Dermis blood vessel endothelial cell (primary cell): ENCODE results near the gene CXorf58. TPM values are rescaled to one million over a fixed set of nuclear protein-coding genes. Genes with fewer than 3 reads are reported as not detected.
"Not testable (repeated sequence)": the region's sequence is repeated elsewhere in the genome, so short reads cannot be mapped to it uniquely, and the experiment has no call there.

ENCODE experiments used
- DNase-seq: peaks from one replicate; pipeline ENCODE4 v3.0.0; 2010
- total RNA-seq: library from RNA; depleted of rRNA; stranded (reverse); fragments of >200 nt; gene quantifications from 2 replicates; pipeline ENCODE4 v1.2.3, GENCODE V29; 2014

CXorf58 gene
- total RNA-seq, 1 donor from 2014 or later: not detected

DNA sequence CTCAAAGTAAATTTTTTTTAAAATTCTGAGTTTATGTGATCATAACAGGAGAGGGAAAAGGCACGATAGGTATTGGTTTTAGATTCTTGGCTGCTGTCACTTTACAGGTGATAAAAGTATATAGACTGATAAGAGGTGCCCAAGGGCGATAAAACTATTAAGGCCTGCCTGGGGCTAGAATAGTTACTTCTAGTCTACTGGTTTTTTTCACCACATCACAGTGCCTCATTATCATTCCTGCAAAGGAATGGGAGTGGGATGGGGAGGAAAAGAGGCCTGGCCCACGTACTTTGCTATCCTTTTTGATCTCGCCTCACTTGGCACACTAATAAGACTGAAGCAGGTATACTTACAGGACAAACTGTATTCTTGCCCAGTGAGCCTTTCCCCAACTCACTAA is 46.6 kb downstream of the CXorf58 start:
- DNase-seq: no peak

DNA sequence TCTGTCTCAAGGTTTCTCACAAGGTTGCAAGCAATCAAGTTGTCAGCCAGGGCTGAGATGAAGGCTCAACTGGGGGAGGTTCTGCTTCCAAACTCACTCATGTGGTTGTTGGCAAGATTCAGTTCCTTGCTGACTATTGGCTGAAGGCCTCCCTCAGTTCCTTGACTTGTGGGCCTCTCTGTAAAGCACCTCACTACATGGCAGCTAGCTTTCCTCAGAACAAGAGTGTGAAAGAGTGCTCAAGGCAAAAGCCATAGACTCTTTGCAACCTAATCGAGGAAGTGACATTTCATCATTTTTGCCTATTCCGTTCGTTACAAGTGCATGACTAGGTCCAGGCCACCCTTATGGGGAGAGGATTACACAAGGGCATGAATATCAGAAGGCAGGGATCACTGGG is 52.0 kb downstream of the CXorf58 start:
- no peak for DNase-seq

GRCh38 chrX:23964191-23964590 is 56.4 kb downstream of the CXorf58 start:
- DNase-seq: no peak

DNA sequence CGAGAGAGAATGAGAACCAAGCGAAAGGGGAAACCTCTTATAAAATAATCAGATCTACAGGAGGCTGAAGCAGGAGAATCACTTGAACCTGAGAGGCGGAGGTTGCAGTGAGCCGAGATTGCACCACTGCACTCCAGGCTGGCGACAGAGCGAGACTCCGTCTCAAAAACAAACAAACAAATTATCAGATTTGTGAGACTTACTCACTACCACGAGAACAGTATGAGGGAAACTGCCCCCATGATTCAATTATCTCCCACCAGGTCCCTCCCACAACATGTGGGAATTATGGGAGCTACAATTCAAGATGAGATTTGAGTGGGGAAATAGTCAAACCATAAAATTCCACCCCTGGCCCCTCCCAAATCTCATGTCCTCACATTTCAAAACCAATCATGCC is 57.8 kb downstream of the CXorf58 start:
- not testable (repeated sequence) for DNase-seq

DNA sequence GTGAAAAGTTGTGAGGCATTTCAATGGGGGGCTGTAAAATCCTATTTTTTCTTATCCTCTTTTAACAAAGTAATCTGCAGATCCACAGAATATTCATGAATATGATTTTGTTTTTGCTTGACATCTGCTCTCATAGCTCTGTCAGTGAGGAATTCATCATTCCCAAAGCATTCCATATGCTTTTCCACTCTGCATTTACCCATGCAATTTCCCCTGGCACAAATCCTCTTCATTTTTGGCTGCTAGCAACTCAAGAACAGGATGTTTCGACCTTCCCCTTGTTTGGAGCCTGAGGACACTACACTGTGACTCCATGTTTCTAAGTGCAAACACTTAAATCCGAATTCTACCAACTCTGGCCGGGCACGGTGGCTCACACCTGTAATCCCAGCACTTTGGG is 70.7 kb downstream of the CXorf58 start:
- DNase-seq: no peak

DNA sequence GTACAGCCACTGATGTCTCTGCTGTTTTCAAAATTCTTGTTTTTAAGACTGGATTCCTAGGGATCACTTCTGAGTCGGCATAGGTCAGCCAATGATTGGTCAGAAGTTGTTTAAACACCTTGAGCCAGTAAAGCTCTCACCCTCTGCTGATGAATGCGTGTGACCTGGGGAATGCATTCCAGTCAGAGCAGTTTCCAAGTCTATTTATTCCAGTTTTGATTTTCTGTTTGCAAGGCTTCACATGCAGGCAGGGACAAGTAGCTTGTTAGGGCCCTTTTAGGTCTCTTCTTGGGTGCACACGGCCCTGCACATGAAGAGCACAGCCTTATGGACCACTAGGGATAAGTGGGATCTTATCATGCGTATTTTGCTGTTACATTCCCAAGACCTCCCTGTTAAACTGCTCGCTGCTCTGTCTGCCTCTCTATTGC is 72.2 kb downstream of the CXorf58 start:
- DNase-seq: no peak

- DNase-seq: no peak
Observed at GRCh38 chrX:23981222-23981621, 73.4 kb downstream of the CXorf58 start.

DNA sequence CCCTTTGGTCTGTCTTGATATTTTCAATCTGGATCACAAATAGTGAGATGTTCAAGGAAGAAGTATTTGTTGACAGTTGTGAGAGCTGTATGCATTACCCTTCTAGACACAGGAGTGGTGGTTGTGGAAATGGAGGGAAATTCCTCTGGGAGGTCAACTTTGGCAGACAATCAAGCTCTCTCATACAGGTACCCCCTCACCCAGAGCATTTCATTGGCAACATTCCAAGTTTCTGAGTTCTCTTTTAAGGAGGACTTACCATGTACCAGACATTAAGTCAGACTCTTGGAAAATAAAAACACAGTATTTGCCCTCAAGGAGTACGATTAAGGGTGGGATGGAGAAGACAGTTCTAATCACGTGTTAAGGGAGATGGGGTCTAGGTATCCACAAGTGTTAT is 73.9 kb downstream of the CXorf58 start:
- no peak for DNase-seq

GRCh38 chrX:23982891-23983290 is 75.1 kb downstream of the CXorf58 start:
- DNase-seq: no peak

Other genes with a start within 250 kb of the CXorf58 start
- 127 and 222 TPM in 2 replicates for gene PRDX4, start 240.5 kb upstream of the CXorf58 start, total RNA-seq
- gene ACOT9, start 164.7 kb upstream of the CXorf58 start, total RNA-seq: 86.1 and 87.3 TPM in 2 replicates
- 305 and 422 TPM in 2 replicates for gene SAT1, start 124.8 kb upstream of the CXorf58 start, total RNA-seq
- gene APOO, start 68 bp upstream of the CXorf58 start, total RNA-seq: 5.6 and 10.9 TPM in 2 replicates
- gene KLHL15, start 119.2 kb downstream of the CXorf58 start, total RNA-seq: 9.4 and 10.0 TPM in 2 replicates
- gene EIF2S3, start 146.9 kb downstream of the CXorf58 start, total RNA-seq: 222 and 303 TPM in 2 replicates
- gene ZFX, start 241.7 kb downstream of the CXorf58 start, total RNA-seq: 56.0 and 91.2 TPM in 2 replicates